Endothelial cell of umbilical vein (primary cell): Measurements from ENCODE around the gene DMD. TPM values are rescaled to one million over a fixed set of nuclear protein-coding genes. Genes with fewer than 3 reads are reported as not detected.

Experiments used
- BruUV-seq: library from RNA; stranded (reverse); fragments of 400-500 nt; replicated peaks from 2 replicates; lab custom pipeline; 2021; lab: Mats Ljungman, UMichigan
- CTCF ChIA-PET: fragments of 300-600, 350-600 bp; sonication (Branson Sonifier 250); formaldehyde crosslinking; loops from one replicate; lab custom pipeline; 2021; ENCODE audit warnings: antibody characterized with exemption, inconsistent platforms; lab: Charles Lee
- POLR2A ChIA-PET: fragments of 300-600, 350-600 bp; sonication (Branson Sonifier 250); formaldehyde crosslinking; loops from one replicate; lab custom pipeline; 2021; ENCODE audit warnings: antibody characterized with exemption, inconsistent platforms; lab: Charles Lee
- DNase-seq: peaks from one replicate; pipeline ENCODE4 v3.0.0-alpha.2; 2011; ENCODE audit warnings: low read depth, low spot score
- FAIRE-seq: peaks from 2 replicates; lab custom pipeline; 2011; peaks lifted over from hg19 to GRCh38; lab: Jason Lieb, UNC
- H2AFZ ChIP-seq: 2 replicates; pipeline ENCODE4 v1.6.0; 2012; ENCODE audit warnings: low read depth, low read length, control low read depth, inconsistent platforms
- H3K27ac ChIP-seq: 2 replicates; pipeline ENCODE4 v1.5.1; 2011; ENCODE audit warnings: low read depth, mild to moderate bottlenecking, control low read depth, low read length, moderate library complexity; ENCODE audit not compliant: insufficient read depth
- H3K27me3 ChIP-seq, 2 experiments: 2 replicates each; pipeline versions ENCODE4 v1.6.0 to v1.6.1; 2011; ENCODE audit warnings: low read length in 2 of 2, mixed read lengths in 1 of 2; ENCODE audit not compliant: control insufficient read depth in 2 of 2, insufficient read depth in 2 of 2
- H3K36me3 ChIP-seq, 2 experiments: 2 replicates in 1 of 2; 3 replicates in 1 of 2; pipeline ENCODE4 v1.5.1; 2011; ENCODE audit warnings: low read length in 2 of 2, mild to moderate bottlenecking in 1 of 2, moderate library complexity in 1 of 2; ENCODE audit not compliant: control insufficient read depth in 2 of 2, insufficient read depth in 2 of 2; ENCODE audit errors: extremely low read depth in 1 of 2
- H3K4me1 ChIP-seq: 3 replicates; pipeline ENCODE4 v1.5.1; 2011; ENCODE audit warnings: mild to moderate bottlenecking, low read length; ENCODE audit not compliant: control insufficient read depth, insufficient read depth; ENCODE audit errors: extremely low read depth
- H3K4me2 ChIP-seq: 2 replicates; pipeline ENCODE4 v1.6.1; 2011; ENCODE audit warnings: low read length, control low read depth, mixed read lengths; ENCODE audit not compliant: insufficient read depth
- H3K4me3 ChIP-seq, 3 experiments: fragments of 200-600 bp in 1 of 3; sonication (generic), shearing (Covaris generic) in 1 of 3; replicated peaks in 1 of 3; 2 replicates each; pipeline ENCODE4 v1.5.1; 2011 to 2016; ENCODE audit warnings: control low read depth in 3 of 3, low read length in 3 of 3, mild to moderate bottlenecking in 2 of 3, inconsistent platforms in 1 of 3, low read depth in 1 of 3, moderate library complexity in 1 of 3; ENCODE audit not compliant: insufficient read depth in 1 of 3
- H3K79me2 ChIP-seq: 2 replicates; pipeline ENCODE4 v1.6.0; 2012; ENCODE audit warnings: low read length, inconsistent platforms; ENCODE audit not compliant: control insufficient read depth, insufficient read depth
- H3K9ac ChIP-seq: replicated peaks from 2 replicates; pipeline ENCODE3; 2011; ENCODE audit warnings: low read length, control low read depth; ENCODE audit not compliant: insufficient read depth; ENCODE audit errors: extremely low read depth
- H3K9me1 ChIP-seq: replicated peaks from 3 replicates; pipeline ENCODE4 v1.6.0; 2011; ENCODE audit warnings: mild to moderate bottlenecking, low read length; ENCODE audit not compliant: control insufficient read depth, insufficient read depth; ENCODE audit errors: extremely low read depth
- H3K9me3 ChIP-seq: replicated peaks from 2 replicates; pipeline ENCODE4 v1.5.1; 2012; ENCODE audit warnings: low read length, inconsistent platforms; ENCODE audit not compliant: control insufficient read depth, insufficient read depth
- H4K20me1 ChIP-seq: replicated peaks from 2 replicates; pipeline ENCODE3; 2011; ENCODE audit warnings: mild to moderate bottlenecking, low read length; ENCODE audit not compliant: control insufficient read depth, insufficient read depth; ENCODE audit errors: extremely low read depth
- CTCF ChIP-seq, 2 donors: IDR thresholded peaks; 1 replicate in 1 of 2; 2 replicates in 1 of 2; pipeline ENCODE4 v1.5.1; 2011; ENCODE audit warnings: low read length in 2 of 2, mild to moderate bottlenecking in 2 of 2, moderate library complexity in 2 of 2, control low read depth in 1 of 2, inconsistent platforms in 1 of 2, low read depth in 1 of 2; ENCODE audit not compliant: insufficient read depth in 1 of 2; ENCODE audit errors: extremely low read depth in 1 of 2
- EZH2 ChIP-seq: IDR thresholded peaks from 2 replicates; pipeline ENCODE4 v1.6.1; 2012; ENCODE audit warnings: borderline replicate concordance, low read depth, mild to moderate bottlenecking, moderate library complexity, low read length, inconsistent platforms; ENCODE audit not compliant: severe bottlenecking
- FOS ChIP-seq: IDR thresholded peaks from 2 replicates; pipeline ENCODE4 v1.6.1; 2011; ENCODE audit warnings: mild to moderate bottlenecking, low read length, moderate library complexity, borderline replicate concordance; ENCODE audit not compliant: insufficient read depth
- GATA2 ChIP-seq: IDR thresholded peaks from 2 replicates; pipeline ENCODE4 v1.7.0; 2011; ENCODE audit warnings: low read depth, mild to moderate bottlenecking, moderate library complexity, mixed read lengths, low read length; ENCODE audit not compliant: insufficient read length, insufficient read depth
- JUN ChIP-seq: IDR thresholded peaks from 2 replicates; pipeline ENCODE4 v1.6.1; 2011; ENCODE audit warnings: borderline replicate concordance, low read depth; ENCODE audit not compliant: insufficient read length, insufficient read depth
- MAX ChIP-seq: IDR thresholded peaks from 2 replicates; pipeline ENCODE4 v1.6.1; 2011; ENCODE audit not compliant: insufficient read depth, insufficient read length
- MYC ChIP-seq: IDR thresholded peaks from one replicate; pipeline ENCODE4 v1.6.1; 2011; ENCODE audit warnings: mild to moderate bottlenecking, low read depth, low read length
- POLR2A ChIP-seq: IDR thresholded peaks from 2 replicates; pipeline ENCODE4 v1.6.1; 2012; ENCODE audit warnings: low read depth, mild to moderate bottlenecking, control low read depth, low read length
- POLR2AphosphoS5 ChIP-seq: IDR thresholded peaks from 2 replicates; pipeline ENCODE4 v1.6.1; 2012; ENCODE audit warnings: low read depth, mild to moderate bottlenecking, control low read depth, low read length, moderate library complexity; ENCODE audit not compliant: insufficient read depth
- dilution Hi-C: fragments of 300-500 bp; cut with MboI; formaldehyde crosslinking; loops from one replicate; pipeline ENCODE4 v1.15.0; 2019; ENCODE audit warnings: low sequenced_read_pairs; ENCODE audit not compliant: extremely low pct_ligation_motif_present
- intact Hi-C: fragments of 100-400 bp; cut with micrococcal nuclease; formaldehyde crosslinking; loops from one replicate; pipeline ENCODE4 v1.10.0; 2022
- polyA plus RNA-seq, 4 experiments: library from polyadenylated mRNA; depleted of rRNA in 3 of 4; stranded (reverse) in 3 of 4; unstranded in 1 of 4; fragments of >200 nt; gene quantifications; 2 replicates each; pipeline versions ENCODE4 v1.2.1 to v1.2.3, GENCODE V29; 2011 to 2012; ENCODE audit warnings: missing spikeins in 1 of 4
- total RNA-seq: library from RNA; stranded (reverse); gene quantifications from 2 replicates; pipeline ENCODE4 v1.2.3, GENCODE V29; 2021

DMD gene
- total and polyA plus RNA-seq, 2 donors (not counting 3 experiments of a cell fraction or from before 2014, with no cell fraction given): 7.3 to 9.0 TPM

DNA sequence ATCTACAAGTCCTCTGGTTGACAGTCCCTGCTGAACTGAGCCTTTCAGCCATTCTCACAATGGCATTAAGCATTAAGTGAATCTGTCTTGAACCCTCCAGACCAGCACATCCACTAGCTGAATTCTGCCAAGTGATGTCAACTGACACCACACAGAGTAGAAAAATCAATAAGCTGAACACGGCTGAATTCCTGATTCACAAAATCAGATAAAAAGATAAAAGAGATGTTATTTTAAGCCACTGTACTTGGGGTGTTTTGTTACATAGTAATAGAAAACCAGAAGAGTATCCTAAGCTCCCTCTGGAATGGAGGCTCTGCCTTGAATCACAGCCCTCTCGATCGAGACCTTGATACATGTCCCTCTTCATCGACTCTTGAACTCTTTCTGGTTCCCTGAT, 336.5 kb downstream of the DMD start:
- Histone ChIP-seq H3K4me3 (no peak overlapping the region), H3K4me1 (no peaks in the 10 kb centered on the region), H3K36me3 (no peaks in the 10 kb centered on the region), H3K79me2 (no peaks in the 10 kb centered on the region), H3K27ac (no peak overlapping the region), H3K9me3 (no peaks in the 10 kb centered on the region), H4K20me1 (no peaks in the 10 kb centered on the region), H2AFZ (no peak overlapping the region), H3K27me3 (no peaks in the 10 kb centered on the region), H3K9ac (no peak overlapping the region), H3K9me1 (no peaks in the 10 kb centered on the region), H3K4me2 (no peak overlapping the region)
- no TSS peak for BruUV-seq
- dilution Hi-C loops (no loop called here), intact Hi-C loops (no loop called here)
- FAIRE-seq (no peak), DNase-seq (no peak)
- CTCF ChIA-PET: no interaction called here
- TF ChIP-seq POLR2AphosphoS5 (no peak), POLR2A (no peak), FOS (no peak), GATA2 (no peak), MAX (no peak), JUN (no peak), CTCF (IDR thresholded peaks at IDR 0.05; ENCODE audit: extremely low read depth in 1 of 2, insufficient read depth in 1 of 2, low read depth in 1 of 2, low read length in 2 of 2) (no peak), MYC (no peak), EZH2 (no peak)
- POLR2A ChIA-PET: no interaction called here
